Measurements from ENCODE around the gene COPS4.
"Not testable (repeated sequence)": the region's sequence is repeated elsewhere in the genome, so short reads cannot be mapped to it uniquely, and the experiment has no call there.

DNA sequence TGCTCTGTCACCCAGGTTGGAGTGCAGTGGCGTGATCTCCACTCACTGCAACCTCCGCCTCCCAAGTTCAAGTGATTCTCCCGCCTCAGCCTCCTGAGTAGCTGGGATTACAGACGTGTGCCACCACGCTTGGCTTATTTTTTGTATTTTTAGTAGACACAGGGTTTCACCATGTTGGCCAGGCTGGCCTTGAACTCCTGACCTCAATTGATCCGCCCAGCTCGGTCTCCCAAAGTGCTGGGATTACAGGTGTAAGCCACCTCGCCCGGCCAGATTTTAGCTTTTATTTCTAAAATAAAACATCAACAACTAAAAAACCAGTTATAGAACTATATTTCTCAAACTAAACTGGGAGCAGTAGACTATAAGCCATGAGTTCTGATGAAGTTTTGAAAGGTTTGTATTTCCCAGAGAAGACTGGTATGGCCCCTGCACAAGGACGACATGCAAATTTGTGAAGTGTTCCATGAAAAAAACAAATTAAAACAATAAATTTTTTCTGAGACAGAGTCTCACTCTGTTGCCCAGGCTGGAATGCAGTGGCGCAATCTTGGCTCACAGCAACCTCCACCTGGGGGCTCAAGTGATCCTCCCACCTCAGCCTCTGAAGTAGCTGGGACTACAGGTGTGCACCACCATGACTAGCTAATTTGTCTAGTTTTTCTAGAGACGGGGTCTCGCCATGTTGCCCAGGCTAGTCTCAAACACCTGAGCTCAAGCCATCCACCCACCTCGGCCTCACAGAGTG, 31.8 kb upstream of the COPS4 start:
- TF ChIP-seq, protein P1, sequence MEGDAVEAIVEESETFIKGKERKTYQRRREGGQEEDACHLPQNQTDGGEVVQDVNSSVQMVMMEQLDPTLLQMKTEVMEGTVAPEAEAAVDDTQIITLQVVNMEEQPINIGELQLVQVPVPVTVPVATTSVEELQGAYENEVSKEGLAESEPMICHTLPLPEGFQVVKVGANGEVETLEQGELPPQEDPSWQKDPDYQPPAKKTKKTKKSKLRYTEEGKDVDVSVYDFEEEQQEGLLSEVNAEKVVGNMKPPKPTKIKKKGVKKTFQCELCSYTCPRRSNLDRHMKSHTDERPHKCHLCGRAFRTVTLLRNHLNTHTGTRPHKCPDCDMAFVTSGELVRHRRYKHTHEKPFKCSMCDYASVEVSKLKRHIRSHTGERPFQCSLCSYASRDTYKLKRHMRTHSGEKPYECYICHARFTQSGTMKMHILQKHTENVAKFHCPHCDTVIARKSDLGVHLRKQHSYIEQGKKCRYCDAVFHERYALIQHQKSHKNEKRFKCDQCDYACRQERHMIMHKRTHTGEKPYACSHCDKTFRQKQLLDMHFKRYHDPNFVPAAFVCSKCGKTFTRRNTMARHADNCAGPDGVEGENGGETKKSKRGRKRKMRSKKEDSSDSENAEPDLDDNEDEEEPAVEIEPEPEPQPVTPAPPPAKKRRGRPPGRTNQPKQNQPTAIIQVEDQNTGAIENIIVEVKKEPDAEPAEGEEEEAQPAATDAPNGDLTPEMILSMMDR (IDR thresholded peaks at IDR 0.05): not testable (repeated sequence)
- TF ChIP-seq POLR2A (IDR thresholded peaks at IDR 0.05): not testable (repeated sequence)

All from thyroid gland (tissue), 4 donors.